ENCODE data around the gene METTL25B.

Gene METTL25B

DNA sequence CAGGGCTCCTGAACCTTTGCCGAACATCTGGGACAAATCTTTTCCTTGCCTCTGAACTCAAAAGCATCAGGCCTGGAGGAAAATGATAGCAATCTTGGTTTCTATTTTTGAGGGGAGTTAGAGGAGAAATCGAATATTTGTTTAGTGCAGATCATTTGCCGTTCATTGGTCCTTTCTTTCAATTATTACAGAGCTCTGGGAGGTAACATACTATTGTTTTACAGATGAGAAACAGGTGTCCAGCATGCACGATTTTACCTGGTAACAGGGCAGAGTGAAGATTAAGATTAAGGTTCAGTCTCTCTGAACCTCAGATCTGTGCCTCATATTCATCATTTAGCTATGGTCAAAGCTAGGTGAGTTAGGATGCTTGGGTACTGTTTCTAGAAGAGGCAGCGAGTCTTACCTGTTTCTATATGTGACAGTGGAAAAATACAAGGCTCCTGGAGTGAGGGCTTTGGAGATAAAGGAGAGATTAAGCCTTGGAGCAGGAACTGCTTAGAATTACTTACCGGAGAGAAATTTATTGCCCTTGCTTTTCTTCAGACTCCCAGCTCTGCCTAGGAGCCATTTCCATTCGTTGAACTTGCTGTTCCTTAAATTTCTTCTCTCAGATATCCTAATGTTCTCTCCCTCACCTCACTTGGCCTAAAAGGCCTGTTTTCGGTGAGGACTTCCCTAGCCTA, 40.5 kb downstream of the METTL25B start:
- no peak for DNase-seq (ENCODE audit: low read depth)

DNA sequence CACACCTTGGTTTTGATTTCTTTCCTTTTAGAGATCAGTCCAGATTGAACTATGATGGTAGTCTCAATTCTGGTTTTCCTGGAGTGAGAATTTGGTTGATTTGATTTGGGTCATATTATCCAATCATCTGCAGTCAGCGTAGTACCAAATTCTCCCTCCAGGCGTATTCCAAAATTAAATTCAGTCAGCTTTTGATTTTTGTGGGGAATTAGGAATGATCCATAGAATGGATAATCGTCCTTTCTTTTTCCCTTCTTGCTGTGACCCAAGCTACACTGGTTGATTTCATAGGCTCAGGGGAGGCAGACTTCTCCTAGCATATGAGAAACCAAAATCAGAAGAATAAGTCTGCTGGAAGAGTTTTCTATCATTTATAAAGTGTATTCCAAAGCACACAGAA, 44.0 kb downstream of the METTL25B start:
- DNase-seq (ENCODE audit: low read depth) = no peak

DNA sequence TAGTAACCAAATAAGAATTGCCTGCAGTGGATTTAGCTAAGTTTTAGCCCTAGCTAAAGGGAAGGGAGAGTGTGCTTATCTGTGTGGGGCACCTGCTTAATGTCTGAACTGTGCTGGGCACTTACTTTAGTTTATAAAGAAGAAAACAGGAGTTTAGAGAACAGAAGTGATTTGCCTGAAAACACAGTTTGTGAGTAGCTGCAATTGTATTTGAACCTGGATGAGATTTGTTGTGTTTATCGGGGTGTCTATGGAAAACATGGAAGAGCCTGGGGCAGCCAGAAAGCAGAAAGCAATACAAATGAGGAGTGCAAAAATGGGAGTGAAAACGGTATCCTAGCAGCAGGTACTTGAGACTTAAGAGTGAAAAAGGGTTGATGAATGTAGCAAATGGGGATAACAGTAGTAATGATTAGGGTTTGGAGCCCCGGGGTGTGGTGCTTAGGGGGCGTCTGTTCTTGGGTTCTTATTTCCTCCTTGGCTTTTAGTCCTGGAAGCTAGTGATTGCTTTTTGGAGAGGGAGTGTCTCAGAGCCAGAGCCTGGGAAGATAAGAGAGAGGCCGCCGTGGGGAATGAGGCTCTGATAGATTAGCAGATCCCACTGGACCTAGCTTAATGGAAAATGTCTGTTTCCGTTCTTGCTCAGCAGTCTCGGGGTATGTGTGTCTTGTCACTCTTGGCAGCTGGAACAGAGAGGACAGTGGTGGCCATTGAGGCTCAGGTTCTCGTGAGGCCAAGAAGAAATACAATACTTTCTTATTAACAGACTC, 44.6 kb downstream of the METTL25B start:
- DNase-seq (ENCODE audit: low read depth) = no peak

DNA sequence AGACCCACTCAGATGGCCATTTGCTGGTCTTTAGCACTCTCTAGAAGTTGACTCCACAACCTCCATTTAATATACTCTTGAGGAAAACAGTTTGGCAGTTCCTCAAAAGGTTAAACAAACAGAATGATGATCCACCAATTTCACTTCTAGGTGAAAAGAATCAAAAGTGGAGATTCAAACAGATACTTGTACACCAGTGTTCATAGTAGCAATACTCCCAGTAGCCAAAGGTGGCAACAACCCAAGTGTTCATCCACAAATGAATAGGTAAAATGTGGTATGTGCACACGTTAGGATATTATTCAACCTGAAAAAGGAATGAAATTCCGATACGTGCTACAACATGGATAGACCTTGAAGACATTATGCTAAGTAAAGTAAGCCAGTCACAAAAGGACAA, 45.3 kb downstream of the METTL25B start:
- DNase-seq (ENCODE audit: low read depth) = no peak

DNA sequence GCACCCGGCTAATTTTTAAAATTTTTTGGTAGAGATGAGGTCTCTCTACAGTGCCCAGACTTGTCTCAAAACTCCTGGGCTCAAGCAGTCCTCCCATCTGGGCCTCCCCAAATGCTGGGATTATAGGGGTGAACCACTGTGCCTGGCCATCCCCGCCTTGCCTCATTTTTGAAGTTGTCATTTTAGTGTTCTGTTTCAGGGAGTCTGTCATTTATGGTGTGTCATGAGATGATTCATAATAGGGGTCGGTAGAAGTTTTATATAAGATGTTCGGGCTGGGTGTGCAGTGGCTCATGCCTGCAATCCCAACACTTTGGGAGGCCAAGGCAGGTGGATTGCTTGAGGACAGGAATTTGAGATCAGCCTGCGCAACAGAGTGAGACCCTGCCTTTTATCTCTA, 47.5 kb downstream of the METTL25B start:
- DNase-seq (ENCODE audit: low read depth) = no peak

DNA sequence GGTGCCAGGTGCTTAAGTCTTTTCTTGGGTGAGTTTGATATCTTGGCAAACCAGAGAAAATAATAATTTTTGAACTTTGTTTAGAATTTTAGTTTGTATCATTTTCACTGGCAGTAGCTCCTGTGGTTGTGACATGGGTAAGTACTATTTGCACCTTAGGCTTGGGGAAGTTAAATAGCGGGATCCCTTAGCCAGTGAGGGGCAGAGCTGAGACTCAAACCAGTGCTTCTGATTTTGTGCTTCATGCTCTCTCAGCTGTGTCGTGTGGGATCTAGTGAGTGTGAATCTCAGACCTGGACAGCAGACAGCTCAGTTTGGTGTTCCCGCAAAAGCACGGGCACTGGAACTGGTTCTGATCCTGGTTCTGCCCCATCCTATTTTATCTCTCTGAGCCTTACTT, 48.7 kb downstream of the METTL25B start:
- no peak for DNase-seq (ENCODE audit: low read depth)

DNA sequence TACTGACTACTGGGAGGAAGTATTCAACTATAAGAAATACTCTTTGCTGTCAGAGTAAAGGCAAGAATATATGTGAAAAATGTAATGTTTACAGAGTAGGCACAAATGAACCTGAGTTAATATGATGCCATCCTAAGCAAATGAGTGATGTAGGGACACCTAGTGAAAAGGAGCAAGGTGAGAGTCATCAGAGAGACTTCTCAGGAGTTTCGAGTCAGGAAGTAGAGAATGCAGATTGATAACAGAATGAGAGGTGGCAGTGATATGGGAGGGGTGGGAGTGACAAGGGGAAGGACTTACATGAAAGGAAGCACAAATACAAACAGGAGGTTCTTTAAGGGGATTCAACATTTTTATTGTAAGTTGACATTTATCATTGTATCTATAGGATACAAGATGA, 49.3 kb downstream of the METTL25B start:
- no peak for DNase-seq (ENCODE audit: low read depth)

DNA sequence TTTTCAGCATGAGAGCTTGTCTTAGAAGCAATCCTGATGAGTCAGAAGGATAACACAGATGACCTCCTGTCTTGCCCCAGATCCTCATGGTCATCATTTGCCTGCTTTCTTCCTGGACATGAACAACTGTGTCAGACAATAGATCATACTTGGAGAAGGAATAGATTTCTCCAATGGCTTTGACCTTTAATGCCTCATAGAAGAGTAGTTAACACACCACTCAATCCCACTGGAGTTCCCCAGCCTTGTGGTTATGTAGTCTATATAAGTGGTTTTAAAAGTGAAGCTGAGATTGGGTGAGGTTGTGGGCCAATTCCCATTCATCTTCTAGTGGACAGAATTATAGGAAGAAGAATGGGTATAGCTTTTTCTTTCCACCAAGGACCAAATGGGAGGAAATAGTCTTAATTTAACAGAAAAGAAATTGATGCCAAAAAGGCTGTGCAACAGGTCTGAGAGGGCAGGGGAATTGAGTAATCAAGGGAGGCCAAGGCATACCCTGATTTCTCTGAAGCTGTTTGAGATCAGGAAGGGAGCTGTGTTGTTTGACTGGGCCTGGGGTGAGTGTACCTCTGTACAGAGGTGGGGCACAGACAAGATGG, 53.4 kb downstream of the METTL25B start:
- no peak for DNase-seq (ENCODE audit: low read depth)

DNA sequence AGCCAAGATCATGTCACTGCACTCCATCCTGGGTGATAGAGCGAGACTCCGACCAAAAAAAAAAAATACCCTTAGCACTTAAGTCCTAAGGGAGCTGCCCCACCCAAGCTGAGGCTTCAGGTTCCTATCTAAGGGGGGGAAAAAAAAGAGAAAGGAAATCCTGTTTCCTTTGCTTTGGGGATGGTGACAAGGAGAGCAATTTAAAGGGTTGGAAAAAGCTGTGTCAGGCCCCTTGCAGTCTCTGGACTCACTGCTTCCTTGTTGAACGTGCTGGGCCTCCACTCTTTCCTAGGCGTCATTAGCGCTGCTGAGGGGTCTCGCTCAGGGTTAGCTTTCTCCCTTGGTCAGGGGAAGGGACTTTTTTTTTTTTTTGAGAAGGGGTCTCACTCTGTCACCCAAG, 57.2 kb downstream of the METTL25B start:
- no peak for DNase-seq (ENCODE audit: low read depth)

Measured in CMK (cell line).